PC-9 (cell line): ENCODE results near the gene API5. TPM values are rescaled to one million over a fixed set of nuclear protein-coding genes. Genes with fewer than 3 reads are reported as not detected.

Source experiments
- BruUV-seq: library from RNA; stranded (reverse); fragments of 400-500 nt; replicated peaks from 2 replicates; lab custom pipeline; 2021; lab: Mats Ljungman, UMichigan
- CTCF ChIA-PET: fragments of 300-600 bp; sonication (Branson Sonifier 250); formaldehyde crosslinking; loops from one replicate; lab custom pipeline; 2022; ENCODE audit warnings: antibody characterized with exemption; lab: Charles Lee
- POLR2A ChIA-PET: fragments of 300-600 bp; sonication (Branson Sonifier 250); formaldehyde crosslinking; loops from one replicate; lab custom pipeline; 2022; ENCODE audit warnings: antibody characterized with exemption; ENCODE audit not compliant: unreplicated experiment; lab: Charles Lee
- DNase-seq, 2 experiments: peaks; one replicate each; pipeline versions ENCODE4 v3.0.0 to v3.0.0-alpha.2; 2015 to 2022; ENCODE audit warnings: mixed read lengths in 1 of 2
- H2AFZ ChIP-seq: fragments of 200-600 bp; sonication (generic); 2 replicates; pipeline ENCODE4 v1.8.1; 2017; ENCODE audit warnings: antibody characterized with exemption
- H3F3A ChIP-seq: fragments of 200-600 bp; sonication (generic); 2 replicates; pipeline ENCODE4 v1.8.1; 2017; ENCODE audit warnings: antibody characterized with exemption, mild to moderate bottlenecking, low read depth; ENCODE audit not compliant: insufficient read depth
- H3K27ac ChIP-seq: fragments of 200-600 bp; sonication (generic); 2 replicates; pipeline ENCODE4 v1.6.1; 2016; ENCODE audit warnings: mixed run types
- H3K27me3 ChIP-seq: fragments of 200-600 bp; sonication (generic); 2 replicates; pipeline ENCODE4 v1.6.1; 2016; ENCODE audit warnings: low read depth, mixed run types; ENCODE audit not compliant: insufficient read depth
- H3K36me3 ChIP-seq: fragments of 200-600 bp; sonication (generic); 2 replicates; pipeline ENCODE4 v1.6.1; 2016; ENCODE audit warnings: low read depth, mixed run types
- H3K4me1 ChIP-seq: fragments of 200-600 bp; sonication (generic); replicated peaks from 2 replicates; pipeline ENCODE4 v1.6.1; 2016; ENCODE audit warnings: mixed run types; ENCODE audit not compliant: insufficient read depth
- H3K4me2 ChIP-seq: fragments of 200-600 bp; sonication (generic); 2 replicates; pipeline ENCODE4 v1.6.1; 2017; ENCODE audit warnings: mixed run types
- H3K4me3 ChIP-seq: fragments of 200-600 bp; sonication (generic); 2 replicates; pipeline ENCODE4 v1.6.1; 2016; ENCODE audit warnings: mixed run types
- H3K79me2 ChIP-seq: fragments of 200-600 bp; sonication (generic); 2 replicates; pipeline ENCODE4 v1.6.1; 2017; ENCODE audit warnings: low read depth, mixed run types
- H3K9me2 ChIP-seq: fragments of 200-600 bp; sonication (generic); 2 replicates; pipeline ENCODE4 v1.8.1; 2017; ENCODE audit warnings: mild to moderate bottlenecking; ENCODE audit not compliant: insufficient read depth
- H3K9me3 ChIP-seq: fragments of 200-600 bp; sonication (generic); 2 replicates; pipeline ENCODE4 v1.8.1; 2016; ENCODE audit warnings: low read depth; ENCODE audit not compliant: insufficient read depth
- H4K20me1 ChIP-seq: fragments of 200-600 bp; sonication (generic); 2 replicates; pipeline ENCODE4 v1.8.1; 2017; ENCODE audit not compliant: insufficient read depth
- CTCF ChIP-seq: fragments of 200-600 bp; sonication (generic); conservative IDR thresholded peaks from 2 replicates; pipeline ENCODE4 v1.6.1; 2017; ENCODE audit warnings: mixed run types, antibody characterized with exemption, mild to moderate bottlenecking, moderate library complexity
- EZH2 ChIP-seq: fragments of 200-600 bp; sonication (generic); IDR thresholded peaks from 2 replicates; pipeline ENCODE4 v1.8.0; 2017; ENCODE audit warnings: antibody characterized with exemption, low read depth
- intact Hi-C: fragments of 100-400 bp; cut with micrococcal nuclease; formaldehyde crosslinking; loops from one replicate; pipeline ENCODE4 v1.10.0; 2022; ENCODE audit not compliant: unreplicated experiment
- total RNA-seq: library from RNA; stranded (reverse); gene quantifications from 2 replicates; pipeline ENCODE4 v1.2.3, GENCODE V29; 2021

The API5 gene
- total RNA-seq, 1 experiment from 2014 or later = 115 TPM

DNA sequence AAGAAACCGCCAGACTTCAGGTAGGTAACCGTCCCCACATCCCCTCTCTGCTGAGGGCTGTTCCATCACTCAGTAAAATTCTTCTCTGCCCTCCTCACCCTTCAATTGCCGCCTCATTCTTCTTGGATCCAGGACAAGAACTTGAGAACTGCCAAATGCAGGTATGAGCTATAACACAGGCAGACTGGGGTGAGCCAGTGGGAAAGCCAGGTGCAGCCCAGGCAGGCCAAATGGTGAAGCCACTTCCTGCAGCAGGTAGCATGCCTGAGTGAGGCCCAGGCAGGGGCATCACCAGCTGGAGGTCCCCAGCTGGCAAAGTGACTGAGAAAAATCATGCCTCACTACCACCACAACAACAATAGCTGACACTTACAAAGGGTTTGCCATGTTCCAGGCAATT is 22.4 kb upstream of the API5 start:
- TF ChIP-seq CTCF (no peak), EZH2 (no peak)
- H3K9me3 ChIP-seq = no peaks in the 10 kb centered on the region
- no peaks in the 10 kb centered on the region for H3K36me3 ChIP-seq
- no peaks in the 10 kb centered on the region for H3K4me1 ChIP-seq
- H2AFZ ChIP-seq = 0 out of 2 replicates have a peak overlapping the region, but pooled peaks have one; percentile 8
- intact Hi-C loops = no loop called here
- BruUV-seq = no TSS peak
- ChIA-PET POLR2A (no interaction called here), CTCF (interaction anchor here (0.5 kb wide), 1 partner anchor 1247 kb away, joined by 16 read pairs; no protein-coding TSS in a partner anchor)
- H3K9me2 ChIP-seq = 0 out of 2 replicates have a peak, but pooled peaks cover 4% of the 10 kb centered on the region
- H3K27me3 ChIP-seq = peaks cover 10% of the 10 kb centered on the region
- no peak overlapping the region; the same call in 1 of the 2 replicates for H3K4me2 ChIP-seq
- no peak overlapping the region for H3K4me3 ChIP-seq
- H3K79me2 ChIP-seq = no peaks in the 10 kb centered on the region
- no peak for DNase-seq
- no peaks in the 10 kb centered on the region for H4K20me1 ChIP-seq
- no peaks in the 10 kb centered on the region for H3F3A ChIP-seq
- no peak overlapping the region for H3K27ac ChIP-seq

- DNase-seq = no peak
- BruUV-seq = no TSS peak
- Histone ChIP-seq H3F3A (no peaks in the 10 kb centered on the region), H2AFZ (no peak overlapping the region), H3K36me3 (no peaks in the 10 kb centered on the region), H4K20me1 (no peaks in the 10 kb centered on the region), H3K9me3 (0 out of 2 replicates have a peak, but pooled peaks cover 9% of the 10 kb centered on the region), H3K4me1 (no peaks in the 10 kb centered on the region), H3K4me3 (no peak overlapping the region), H3K9me2 (no peaks in the 10 kb centered on the region), H3K27ac (no peak overlapping the region), H3K79me2 (no peaks in the 10 kb centered on the region), H3K4me2 (no peak overlapping the region), H3K27me3 (peaks cover 44% of the 10 kb centered on the region)
- intact Hi-C loops = no loop called here
- POLR2A ChIA-PET = no interaction called here
- CTCF ChIA-PET = no interaction called here
- TF ChIP-seq CTCF = no peak
- no peak for TF ChIP-seq EZH2
Observed at GRCh38 chr11:43298397-43298796, 13.4 kb upstream of the API5 start.

DNA sequence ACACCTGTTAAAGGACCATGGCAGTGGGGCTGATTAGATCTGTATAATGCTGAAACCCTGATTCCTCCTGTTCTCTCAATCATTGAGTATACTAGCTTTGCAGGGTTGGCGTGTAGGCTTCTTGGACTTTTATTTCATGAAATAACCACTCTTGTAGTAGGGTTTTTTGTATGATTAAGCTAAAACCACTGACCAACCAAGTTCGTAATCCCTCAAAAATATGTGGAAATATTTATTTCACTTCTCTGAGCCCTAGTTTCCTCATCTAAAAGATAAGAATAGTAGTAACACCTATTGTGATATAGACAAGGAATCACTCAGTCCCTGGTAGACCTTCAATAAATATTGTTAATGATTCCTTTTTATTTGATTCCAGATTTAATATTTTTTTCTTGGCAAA is 4.2 kb downstream of the API5 start:
- Histone ChIP-seq H3K4me1 (peaks cover 22% of the 10 kb centered on the region), H3K27me3 (no peaks in the 10 kb centered on the region), H3K36me3 (peaks cover 36% of the 10 kb centered on the region), H3K4me3 (no peak overlapping the region), H3K4me2 (no peak overlapping the region), H3K9me3 (no peaks in the 10 kb centered on the region), H3F3A (peaks cover 8% of the 10 kb centered on the region; the same call in 1 of the 2 replicates), H2AFZ (no peak overlapping the region), H3K27ac (no peak overlapping the region), H3K79me2 (peaks cover 80% of the 10 kb centered on the region), H3K9me2 (no peaks in the 10 kb centered on the region), H4K20me1 (peaks cover 76% of the 10 kb centered on the region)
- TF ChIP-seq CTCF = no peak
- TF ChIP-seq EZH2 = no peak
- BruUV-seq = no TSS peak
- intact Hi-C loops = no loop called here
- CTCF ChIA-PET = no interaction called here
- POLR2A ChIA-PET = no interaction called here
- no peak for DNase-seq
